ENCODE measurements around the gene SMIM44. TPM values are rescaled to one million over a fixed set of nuclear protein-coding genes. Genes with fewer than 3 reads are reported as not detected.

The SMIM44 gene
- total RNA-seq, 1 experiment from 2014 or later, result not detected

- no peak overlapping the region for H3K27ac ChIP-seq (ENCODE audit: low read length)
- no peaks in the 10 kb centered on the region for H3K4me1 ChIP-seq (ENCODE audit: control insufficient read depth, insufficient read depth, low read length)
- in situ Hi-C loops (cut with HindIII; ENCODE audit: low pct_unique_long_range_greater_than_20kb, low sequenced_read_pairs) (no loop called here), intact Hi-C loops (cut with micrococcal nuclease; ENCODE audit: unreplicated experiment) (no loop called here)
- POLR2A ChIA-PET, result no interaction called here
- H3K4me3 ChIP-seq (ENCODE audit: low read depth in 2 of 2, low read length in 2 of 2), result no peak overlapping the region
- H3K36me3 ChIP-seq (ENCODE audit: control insufficient read depth, insufficient read depth, low read length), result no peaks in the 10 kb centered on the region
- no peak for DNase-seq (ENCODE audit: low read depth, low spot score)
- no peaks in the 10 kb centered on the region for H3K9me3 ChIP-seq (ENCODE audit: control insufficient read depth, insufficient read depth, low read depth, low read length)
- ATAC-seq, result no peak
- no TSS peak for BruUV-seq (replicated peaks)
- TF ChIP-seq, protein P1, sequence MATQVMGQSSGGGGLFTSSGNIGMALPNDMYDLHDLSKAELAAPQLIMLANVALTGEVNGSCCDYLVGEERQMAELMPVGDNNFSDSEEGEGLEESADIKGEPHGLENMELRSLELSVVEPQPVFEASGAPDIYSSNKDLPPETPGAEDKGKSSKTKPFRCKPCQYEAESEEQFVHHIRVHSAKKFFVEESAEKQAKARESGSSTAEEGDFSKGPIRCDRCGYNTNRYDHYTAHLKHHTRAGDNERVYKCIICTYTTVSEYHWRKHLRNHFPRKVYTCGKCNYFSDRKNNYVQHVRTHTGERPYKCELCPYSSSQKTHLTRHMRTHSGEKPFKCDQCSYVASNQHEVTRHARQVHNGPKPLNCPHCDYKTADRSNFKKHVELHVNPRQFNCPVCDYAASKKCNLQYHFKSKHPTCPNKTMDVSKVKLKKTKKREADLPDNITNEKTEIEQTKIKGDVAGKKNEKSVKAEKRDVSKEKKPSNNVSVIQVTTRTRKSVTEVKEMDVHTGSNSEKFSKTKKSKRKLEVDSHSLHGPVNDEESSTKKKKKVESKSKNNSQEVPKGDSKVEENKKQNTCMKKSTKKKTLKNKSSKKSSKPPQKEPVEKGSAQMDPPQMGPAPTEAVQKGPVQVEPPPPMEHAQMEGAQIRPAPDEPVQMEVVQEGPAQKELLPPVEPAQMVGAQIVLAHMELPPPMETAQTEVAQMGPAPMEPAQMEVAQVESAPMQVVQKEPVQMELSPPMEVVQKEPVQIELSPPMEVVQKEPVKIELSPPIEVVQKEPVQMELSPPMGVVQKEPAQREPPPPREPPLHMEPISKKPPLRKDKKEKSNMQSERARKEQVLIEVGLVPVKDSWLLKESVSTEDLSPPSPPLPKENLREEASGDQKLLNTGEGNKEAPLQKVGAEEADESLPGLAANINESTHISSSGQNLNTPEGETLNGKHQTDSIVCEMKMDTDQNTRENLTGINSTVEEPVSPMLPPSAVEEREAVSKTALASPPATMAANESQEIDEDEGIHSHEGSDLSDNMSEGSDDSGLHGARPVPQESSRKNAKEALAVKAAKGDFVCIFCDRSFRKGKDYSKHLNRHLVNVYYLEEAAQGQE (IDR thresholded peaks at IDR 0.05; ENCODE audit: insufficient read depth in 1 of 2, low read depth in 2 of 2, low read length in 1 of 2), result no peak
- TF ChIP-seq CTCF (IDR thresholded peaks at IDR 0.05) (no peak), SIN3A (IDR thresholded peaks at IDR 0.05; ENCODE audit: borderline replicate concordance, insufficient read depth, low read depth, low read length) (no peak), TCF7L2 (IDR thresholded peaks at IDR 0.05; ENCODE audit: low read depth, low read length) (no peak), POLR2AphosphoS5 (IDR thresholded peaks at IDR 0.05; ENCODE audit: low read depth, low read length) (no peak)
- CTCF ChIA-PET, result no interaction called here
- H3K27me3 ChIP-seq (ENCODE audit: control insufficient read depth, insufficient read depth, low read length), result no peaks in the 10 kb centered on the region
Observed at GRCh38 chr19:3496392-3497273, 13.4 kb upstream of the SMIM44 start.

GRCh38 chr19:3494559-3494958 lies 11.3 kb upstream of the SMIM44 start:
- BruUV-seq (replicated peaks), result no TSS peak
- no peak for TF ChIP-seq SIN3A (IDR thresholded peaks at IDR 0.05; ENCODE audit: borderline replicate concordance, insufficient read depth, low read depth, low read length)
- no peak for TF ChIP-seq POLR2AphosphoS5 (IDR thresholded peaks at IDR 0.05; ENCODE audit: low read depth, low read length)
- TF ChIP-seq TCF7L2 (IDR thresholded peaks at IDR 0.05; ENCODE audit: low read depth, low read length), result no peak
- TF ChIP-seq CTCF (IDR thresholded peaks at IDR 0.05), result no peak
- TF ChIP-seq, protein P1 (IDR thresholded peaks at IDR 0.05; ENCODE audit: insufficient read depth in 1 of 2, low read depth in 2 of 2, low read length in 1 of 2), result no peak
- no peaks in the 10 kb centered on the region for H3K9me3 ChIP-seq (ENCODE audit: control insufficient read depth, insufficient read depth, low read depth, low read length)
- intact Hi-C loops (cut with micrococcal nuclease; ENCODE audit: unreplicated experiment) (no loop called here), in situ Hi-C loops (cut with HindIII; ENCODE audit: low pct_unique_long_range_greater_than_20kb, low sequenced_read_pairs) (no loop called here)
- ChIA-PET CTCF (no interaction called here), POLR2A (no interaction called here)
- H3K36me3 ChIP-seq (ENCODE audit: control insufficient read depth, insufficient read depth, low read length), result no peaks in the 10 kb centered on the region
- no peaks in the 10 kb centered on the region for H3K27me3 ChIP-seq (ENCODE audit: control insufficient read depth, insufficient read depth, low read length)
- no peak for ATAC-seq
- no peak overlapping the region for H3K27ac ChIP-seq (ENCODE audit: low read length)
- H3K4me3 ChIP-seq (ENCODE audit: low read depth in 2 of 2, low read length in 2 of 2), result no peak overlapping the region
- DNase-seq (ENCODE audit: low read depth, low spot score), result no peak
- no peaks in the 10 kb centered on the region for H3K4me1 ChIP-seq (ENCODE audit: control insufficient read depth, insufficient read depth, low read length)

Data from Panc1 (cell line).